ENCODE measurements around the gene ZRANB3. TPM values are rescaled to one million over a fixed set of nuclear protein-coding genes. Genes with fewer than 3 reads are reported as not detected.
"Not testable (repeated sequence)": the region's sequence is repeated elsewhere in the genome, so short reads cannot be mapped to it uniquely, and the experiment has no call there.

Gene ZRANB3
- 3.8 TPM for polyA plus RNA-seq

- Mint-ChIP-seq H3K36me3 (no peaks in the 10 kb centered on the region), H3K27me3 (no peaks in the 10 kb centered on the region), H3K27ac (no peak within 1 kb of the TSS), H3K9me3 (no peaks in the 10 kb centered on the region), H3K4me1 (peaks cover 0 to 20% (median 12%) of the 10 kb centered on the region in 3 donors), H3K4me3 (no peak within 1 kb of the TSS)
Observed at GRCh38 chr2:135530313-135531230, at the start of gene ZRANB3. Gene ZRANB3, minus strand, starts transcription at chr2:135531218.

- Mint-ChIP-seq H3K27me3 (no peaks in the 10 kb centered on the region), H3K4me1 (peaks cover 0 to 7% (median 0%) of the 10 kb centered on the region in 3 donors), H3K27ac (no peak overlapping the region), H3K9me3 (no peaks in the 10 kb centered on the region), H3K4me3 (no peak overlapping the region), H3K36me3 (peaks cover 8% of the 10 kb centered on the region)
Observed at GRCh38 chr2:135573620-135574019, 42.6 kb upstream of the ZRANB3 start.

GRCh38 chr2:135570884-135571283 is 39.9 kb upstream of the ZRANB3 start:
- H3K27ac Mint-ChIP-seq, result no peak overlapping the region
- H3K4me3 Mint-ChIP-seq, result no peak overlapping the region
- peaks cover 11% of the 10 kb centered on the region for H3K36me3 Mint-ChIP-seq
- no peaks in the 10 kb centered on the region for H3K27me3 Mint-ChIP-seq
- H3K9me3 Mint-ChIP-seq, result no peaks in the 10 kb centered on the region
- no peaks in the 10 kb centered on the region for H3K4me1 Mint-ChIP-seq

GRCh38 chr2:135563793-135564192 is 32.8 kb upstream of the ZRANB3 start:
- no peaks in the 10 kb centered on the region for H3K9me3 Mint-ChIP-seq
- peaks cover 12% of the 10 kb centered on the region for H3K36me3 Mint-ChIP-seq
- H3K4me1 Mint-ChIP-seq, result no peaks in the 10 kb centered on the region
- H3K27me3 Mint-ChIP-seq, result no peaks in the 10 kb centered on the region
- no peak overlapping the region for H3K4me3 Mint-ChIP-seq
- no peak overlapping the region for H3K27ac Mint-ChIP-seq

- no peak overlapping the region for H3K27ac Mint-ChIP-seq
- H3K27me3 Mint-ChIP-seq, result no peaks in the 10 kb centered on the region
- peaks cover 0 to 3% (median under 1%) of the 10 kb centered on the region in 3 donors for H3K4me1 Mint-ChIP-seq
- H3K36me3 Mint-ChIP-seq, result peaks cover 8% of the 10 kb centered on the region
- no peak overlapping the region for H3K4me3 Mint-ChIP-seq
- H3K9me3 Mint-ChIP-seq, result no peaks in the 10 kb centered on the region
Observed at GRCh38 chr2:135561925-135562324, 30.9 kb upstream of the ZRANB3 start.

GRCh38 chr2:135557530-135557929 is 26.5 kb upstream of the ZRANB3 start:
- Mint-ChIP-seq H3K9me3 (no peaks in the 10 kb centered on the region), H3K4me3 (no peak overlapping the region), H3K27ac (no peak overlapping the region), H3K36me3 (peaks cover 5% of the 10 kb centered on the region), H3K4me1 (peaks cover 6 to 16% (median 10%) of the 10 kb centered on the region in 3 donors), H3K27me3 (no peaks in the 10 kb centered on the region)

- Mint-ChIP-seq H3K27me3 (no peaks in the 10 kb centered on the region), H3K36me3 (peaks cover 5% of the 10 kb centered on the region), H3K27ac (no peak overlapping the region), H3K4me3 (no peak overlapping the region), H3K9me3 (no peaks in the 10 kb centered on the region), H3K4me1 (peaks cover 6 to 21% (median 10%) of the 10 kb centered on the region in 3 donors)
Observed at GRCh38 chr2:135555311-135555710, 24.3 kb upstream of the ZRANB3 start.

GRCh38 chr2:135552887-135553286 is 21.9 kb upstream of the ZRANB3 start:
- Mint-ChIP-seq H3K36me3 (peaks cover 7% of the 10 kb centered on the region), H3K27me3 (no peaks in the 10 kb centered on the region), H3K27ac (no peak overlapping the region), H3K9me3 (no peaks in the 10 kb centered on the region), H3K4me3 (no peak overlapping the region), H3K4me1 (peaks cover 6 to 21% (median 12%) of the 10 kb centered on the region in 3 donors)

GRCh38 chr2:135551356-135551755 is 20.3 kb upstream of the ZRANB3 start:
- Mint-ChIP-seq H3K27me3 (no peaks in the 10 kb centered on the region), H3K4me3 (no peak overlapping the region), H3K27ac (no peak overlapping the region), H3K4me1 (peaks cover 5 to 16% (median 12%) of the 10 kb centered on the region in 3 donors), H3K9me3 (no peaks in the 10 kb centered on the region), H3K36me3 (peaks cover 4% of the 10 kb centered on the region)

GRCh38 chr2:135547311-135547710 is 16.3 kb upstream of the ZRANB3 start:
- H3K4me3 Mint-ChIP-seq, result no peak overlapping the region
- no peaks in the 10 kb centered on the region for H3K27me3 Mint-ChIP-seq
- H3K4me1 Mint-ChIP-seq, result peaks cover 5 to 20% (median 6%) of the 10 kb centered on the region in 3 donors
- H3K27ac Mint-ChIP-seq, result no peak overlapping the region
- H3K36me3 Mint-ChIP-seq, result peaks cover 2% of the 10 kb centered on the region
- H3K9me3 Mint-ChIP-seq, result no peaks in the 10 kb centered on the region

GRCh38 chr2:135546436-135546835 is 15.4 kb upstream of the ZRANB3 start:
- H3K4me1 Mint-ChIP-seq, result peaks cover 5 to 20% (median 7%) of the 10 kb centered on the region in 3 donors
- peaks cover 3% of the 10 kb centered on the region for H3K36me3 Mint-ChIP-seq
- no peaks in the 10 kb centered on the region for H3K27me3 Mint-ChIP-seq
- peak overlapping the region in 1 of 4 donors; percentile 56 for H3K4me3 Mint-ChIP-seq
- H3K9me3 Mint-ChIP-seq, result no peaks in the 10 kb centered on the region
- H3K27ac Mint-ChIP-seq, result peak overlapping the region in 1 of 3 donors; percentile 24

- H3K4me3 Mint-ChIP-seq, result peak overlapping the region in 2 of 4 donors; percentile 17 to 60
- not testable (repeated sequence) for H3K27ac Mint-ChIP-seq, H3K36me3 Mint-ChIP-seq, H3K27me3 Mint-ChIP-seq, H3K9me3 Mint-ChIP-seq
- peaks cover 0 to 20% (median 14%) of the 10 kb centered on the region in 3 donors for H3K4me1 Mint-ChIP-seq
Observed at GRCh38 chr2:135533545-135533944, 2.5 kb upstream of the ZRANB3 start.

GRCh38 chr2:135532581-135532980 is 1.6 kb upstream of the ZRANB3 start:
- Mint-ChIP-seq H3K27me3 (no peaks in the 10 kb centered on the region), H3K4me1 (peaks cover 0 to 20% (median 12%) of the 10 kb centered on the region in 3 donors), H3K4me3 (no peak overlapping the region), H3K27ac (no peak overlapping the region), H3K36me3 (no peaks in the 10 kb centered on the region), H3K9me3 (no peaks in the 10 kb centered on the region)

- Mint-ChIP-seq H3K27ac (no peak within 1 kb of the TSS), H3K27me3 (no peaks in the 10 kb centered on the region)
Observed at GRCh38 chr2:135531231-135532197, 496 bp upstream of the ZRANB3 start, which contains the start of gene R3HDM1. Gene R3HDM1, plus strand, starts transcription at chr2:135531484. Its CDS starts 73,362 bp downstream, at chr2:135604846.

GRCh38 chr2:135528006-135528405 is 3.0 kb downstream of the ZRANB3 start:
- H3K27ac Mint-ChIP-seq, result no peak overlapping the region
- peaks cover 0 to 12% (median 8%) of the 10 kb centered on the region in 3 donors for H3K4me1 Mint-ChIP-seq
- no peaks in the 10 kb centered on the region for H3K9me3 Mint-ChIP-seq
- H3K27me3 Mint-ChIP-seq, result no peaks in the 10 kb centered on the region
- peak overlapping the region in 1 of 4 donors; percentile 60 for H3K4me3 Mint-ChIP-seq
- H3K36me3 Mint-ChIP-seq, result peaks cover 2% of the 10 kb centered on the region

More at GRCh38 chr2:135531231-135532197, 496 bp upstream of the ZRANB3 start, which contains the start of gene R3HDM1:
- no peak within 1 kb of the TSS for H3K4me3 Mint-ChIP-seq
- no peaks in the 10 kb centered on the region for H3K9me3 Mint-ChIP-seq
- no peaks in the 10 kb centered on the region for H3K36me3 Mint-ChIP-seq
- H3K4me1 Mint-ChIP-seq, result peaks cover 0 to 20% (median 12%) of the 10 kb centered on the region in 3 donors

All from IgD-negative memory B cell (primary cell).